GM12878 (cell line): ENCODE results near the gene MAST1. TPM values are rescaled to one million over a fixed set of nuclear protein-coding genes. Genes with fewer than 3 reads are reported as not detected.

ENCODE experiments used
- ATAC-seq: fragments of 200-7000 bp; cut with Tn5 transposase; 3 replicates; pipeline ENCODE4 v1.9.1; 2020; ENCODE audit warnings: mild to moderate bottlenecking, moderate library complexity
- BruUV-seq: library from RNA; stranded (reverse); fragments of 400-500 nt; replicated peaks from 2 replicates; lab custom pipeline; 2021; lab: Mats Ljungman, UMichigan
- CTCF ChIA-PET: fragments of 300-600 bp; sonication (Branson Sonifier 250); formaldehyde crosslinking; extraction: SDS; loops from one replicate; lab custom pipeline; 2021; ENCODE audit warnings: inconsistent platforms; lab: Yijun Ruan, JAX
- POLR2A ChIA-PET: fragments of 350-600 bp; formaldehyde crosslinking; extraction: SDS; loops from one replicate; lab custom pipeline; 2021; ENCODE audit warnings: inconsistent platforms; lab: Charles Lee
- RAD21 ChIA-PET: fragments of 300-600 bp; sonication (Branson Sonifier 250); formaldehyde crosslinking; loops from one replicate; lab custom pipeline; 2023; ENCODE audit warnings: antibody characterized with exemption; ENCODE audit not compliant: unreplicated experiment; lab: Charles Lee
- SMC1A ChIA-PET: fragments of 300-600 bp; sonication (Branson Sonifier 250); formaldehyde crosslinking; loops from one replicate; lab custom pipeline; 2023; ENCODE audit not compliant: unreplicated experiment, uncharacterized antibody; lab: Charles Lee
- DNase-seq: peaks from one replicate; pipeline ENCODE4 v3.0.0-alpha.2; 2011; ENCODE audit warnings: low read depth, low spot score
- FAIRE-seq: peaks from 3 replicates; lab custom pipeline; 2011; peaks lifted over from hg19 to GRCh38; lab: Jason Lieb, UNC
- H2AFZ ChIP-seq: 2 replicates; pipeline ENCODE4 v1.6.0; 2011; ENCODE audit warnings: low read depth, low read length, control low read depth; ENCODE audit not compliant: control insufficient read depth
- H3K27ac ChIP-seq: 2 replicates; pipeline ENCODE4 v1.5.1; 2011; ENCODE audit warnings: control low read depth; ENCODE audit not compliant: control insufficient read depth, insufficient read depth
- H3K27me3 ChIP-seq, 2 experiments: replicated peaks in 1 of 2; 2 replicates each; pipeline versions ENCODE4 v1.6.0 to v1.6.1; 2011; ENCODE audit warnings: low read length in 1 of 2; ENCODE audit not compliant: control insufficient read depth in 2 of 2, insufficient read depth in 2 of 2
- H3K36me3 ChIP-seq, 2 experiments: 2 replicates each; pipeline ENCODE4 v1.5.1; 2011; ENCODE audit warnings: low read length in 1 of 2; ENCODE audit not compliant: control insufficient read depth in 2 of 2, insufficient read depth in 2 of 2
- H3K4me1 ChIP-seq: 2 replicates; pipeline ENCODE4 v1.6.1; 2011; ENCODE audit warnings: mild to moderate bottlenecking, low read length, moderate library complexity, mixed read lengths; ENCODE audit not compliant: control insufficient read depth, insufficient read depth
- H3K4me2 ChIP-seq: 2 replicates; pipeline ENCODE4 v1.6.0; 2011; ENCODE audit warnings: control low read depth; ENCODE audit not compliant: control insufficient read depth, insufficient read depth
- H3K4me3 ChIP-seq: fragments of 200-600 bp; sonication (generic); 2 replicates; pipeline ENCODE4 v1.5.1; 2016
- H3K79me2 ChIP-seq: 2 replicates; pipeline ENCODE4 v1.6.0; 2011; ENCODE audit warnings: low read length; ENCODE audit not compliant: control insufficient read depth, insufficient read depth
- H3K9ac ChIP-seq: 2 replicates; pipeline ENCODE4 v1.8.0; 2011; ENCODE audit warnings: low read length, control low read depth, mixed read lengths; ENCODE audit not compliant: control insufficient read depth, insufficient read depth
- H3K9me3 ChIP-seq: replicated peaks from 3 replicates; pipeline ENCODE4 v1.5.1; 2011; ENCODE audit warnings: mild to moderate bottlenecking, low read length; ENCODE audit not compliant: control insufficient read depth, insufficient read depth
- H4K20me1 ChIP-seq: 2 replicates; pipeline ENCODE4 v1.6.0; 2011; ENCODE audit not compliant: control insufficient read depth, insufficient read depth
- ASH2L ChIP-seq: fragments of 300-600, 200-600 bp; sonication (generic); IDR thresholded peaks from 2 replicates; pipeline ENCODE4 v1.6.1; 2017; ENCODE audit warnings: low read depth, mild to moderate bottlenecking, borderline replicate concordance
- CREB1 ChIP-seq: IDR thresholded peaks from 2 replicates; pipeline ENCODE4 v1.6.1; 2012; ENCODE audit warnings: low read depth, mild to moderate bottlenecking, inconsistent platforms
- HCFC1 ChIP-seq: fragments of 150-350 bp; IDR thresholded peaks from 2 replicates; pipeline ENCODE4 v1.6.1; 2014; ENCODE audit warnings: low read length
- MTA2 ChIP-seq: fragments of 450-650 bp; IDR thresholded peaks from 2 replicates; pipeline ENCODE4 v1.6.1; 2016; ENCODE audit warnings: low read depth, mild to moderate bottlenecking, moderate library complexity
- POLR2AphosphoS2 ChIP-seq: IDR thresholded peaks from 2 replicates; pipeline ENCODE4 v1.6.1; 2011; ENCODE audit warnings: low read depth, mild to moderate bottlenecking, low read length, improper control_type of control experiment, moderate library complexity
- POLR2AphosphoS5 ChIP-seq: IDR thresholded peaks from 2 replicates; pipeline ENCODE4 v1.6.1; 2011; ENCODE audit warnings: mild to moderate bottlenecking, low read length, inconsistent platforms
- YBX1 ChIP-seq: fragments of 450-650 bp; IDR thresholded peaks from 2 replicates; pipeline ENCODE4 v1.6.1; 2016; ENCODE audit warnings: antibody characterized with exemption
- WGBS: methylation state at CpG from one replicate; pipeline ENCODE4 v1.1.6; 2016; ENCODE audit warnings: low lambda C conversion rate; ENCODE audit not compliant: insufficient replicate concordance, insufficient coverage; ENCODE audit errors: missing lambda C conversion rate; 5-methylcytosine and 5-hydroxymethylcytosine counted together
- in situ Hi-C: fragments of 300-500 bp; cut with MboI; formaldehyde crosslinking; loops from 9 replicates; pipeline ENCODE4 v1.14.3; 2018; ENCODE audit warnings: mixed read lengths
- intact Hi-C: fragments of 100-400 bp; cut with micrococcal nuclease; formaldehyde crosslinking; loops from one replicate; pipeline ENCODE4 v1.14.2; 2022; ENCODE audit not compliant: unreplicated experiment
- polyA plus RNA-seq, 11 experiments: library from polyadenylated mRNA; depleted of rRNA in 4 of 11; unstranded in 6 of 11; stranded (reverse) in 5 of 11; fragments of >200 nt; fragmentation: Nextera tagmentation in 4 of 11; fragmentation: Illumina TruSeq in 1 of 11; extraction: Ambion mirVana in 4 of 11; extraction: Trizol in 1 of 11; gene quantifications; 1 replicate in 1 of 11; 2 replicates in 10 of 11; pipeline versions ENCODE4 v1.2.1 to v1.2.3, GENCODE V29; 2011 to 2016; ENCODE audit warnings: inconsistent platforms in 2 of 11, missing spikeins in 2 of 11, low read depth in 1 of 11
- total RNA-seq, 4 experiments: library from RNA; depleted of rRNA in 3 of 4; stranded (reverse); fragments of >200 nt in 3 of 4; fragmentation: Illumina TruSeq in 1 of 4; extraction: Trizol in 1 of 4; gene quantifications; 2 replicates each; pipeline versions ENCODE4 v1.2.1 to v1.2.3, GENCODE V29; 2013 to 2021
- TF ChIP-seq, protein P1 (sequence below): IDR thresholded peaks from 2 replicates; pipeline ENCODE4 v1.6.1; 2011; ENCODE audit warnings: mild to moderate bottlenecking, low read depth, low read length, moderate library complexity; ENCODE audit not compliant: insufficient replicate concordance

The MAST1 gene
- total and polyA plus RNA-seq, 10 of the 15 experiments (the other 5 are each of a cell fraction or from before 2014, with no cell fraction given), result 0.08 to 0.79 (median 0.44) TPM; not detected in 1

DNA sequence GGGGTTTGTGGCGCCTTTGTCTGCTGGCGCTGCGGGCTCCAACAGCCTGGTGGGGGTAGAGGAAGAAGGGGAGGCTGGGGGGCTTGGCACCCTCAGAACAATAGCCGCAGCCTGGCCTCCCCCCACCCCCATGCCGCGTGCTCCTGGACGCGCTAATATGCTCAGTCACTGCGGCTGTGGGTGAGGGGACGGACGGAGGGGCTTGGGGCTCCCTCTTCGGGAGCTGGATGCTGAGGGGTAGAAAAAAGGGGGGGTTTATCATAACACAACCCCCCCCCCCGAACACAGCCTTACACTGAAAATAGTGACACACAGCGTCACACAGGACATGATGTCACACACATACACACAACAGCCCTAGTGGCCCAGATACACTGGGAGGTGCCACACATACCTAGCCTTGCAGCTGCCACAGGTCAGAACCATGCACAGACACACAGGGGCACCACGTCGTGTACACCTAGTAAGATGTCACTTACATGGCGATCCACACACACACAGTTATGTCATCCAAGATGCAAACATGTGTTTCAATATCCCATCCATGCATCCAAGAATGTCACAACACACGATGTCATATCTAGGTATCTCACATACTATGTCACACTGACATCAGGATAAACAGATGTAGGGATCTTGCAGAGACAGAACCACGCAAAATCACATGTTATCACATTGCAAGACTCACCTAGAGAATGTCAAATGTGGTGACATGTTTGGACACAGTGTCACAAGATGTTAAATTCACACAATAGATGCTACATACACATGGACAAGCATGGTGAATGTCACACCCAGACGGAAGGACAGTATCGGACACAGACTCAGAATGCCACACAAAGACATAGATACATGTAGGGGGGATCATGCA lies 806 bp downstream of the MAST1 start:
- TF ChIP-seq YBX1 (no peak), ASH2L (no peak), POLR2AphosphoS2 (no peak), POLR2AphosphoS5 (no peak), MTA2 (no peak), HCFC1 (no peak), CREB1 (peak; percentile 26; the same call in 1 of the 2 replicates)
- TF ChIP-seq, protein P1, sequence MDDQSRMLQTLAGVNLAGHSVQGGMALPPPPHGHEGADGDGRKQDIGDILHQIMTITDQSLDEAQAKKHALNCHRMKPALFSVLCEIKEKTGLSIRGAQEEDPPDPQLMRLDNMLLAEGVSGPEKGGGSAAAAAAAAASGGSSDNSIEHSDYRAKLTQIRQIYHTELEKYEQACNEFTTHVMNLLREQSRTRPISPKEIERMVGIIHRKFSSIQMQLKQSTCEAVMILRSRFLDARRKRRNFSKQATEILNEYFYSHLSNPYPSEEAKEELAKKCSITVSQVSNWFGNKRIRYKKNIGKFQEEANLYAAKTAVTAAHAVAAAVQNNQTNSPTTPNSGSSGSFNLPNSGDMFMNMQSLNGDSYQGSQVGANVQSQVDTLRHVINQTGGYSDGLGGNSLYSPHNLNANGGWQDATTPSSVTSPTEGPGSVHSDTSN, result no peak
- TF ChIP-seq, all 136 proteins: peak for 1
- RAD21 ChIA-PET, result no interaction called here
- DNase-seq (no peak), FAIRE-seq (no peak), ATAC-seq (no peak)
- SMC1A ChIA-PET, result no interaction called here
- BruUV-seq, result no TSS peak
- in situ Hi-C loops, result no loop called here
- POLR2A ChIA-PET, result no interaction called here
- Histone ChIP-seq H3K27me3 (peaks cover 8 to 39% of the 10 kb centered on the region in 2 experiments), H3K4me2 (no peak overlapping the region), H3K36me3 (no peaks in the 10 kb centered on the region), H3K27ac (no peak overlapping the region), H3K9me3 (no peaks in the 10 kb centered on the region; the same call in none of the 3 replicates), H3K4me3 (no peak overlapping the region), H3K79me2 (no peaks in the 10 kb centered on the region), H3K4me1 (peaks cover 7% of the 10 kb centered on the region; the same call in 1 of the 2 replicates), H2AFZ (no peak overlapping the region), H4K20me1 (no peaks in the 10 kb centered on the region; the same call in 1 of the 2 replicates), H3K9ac (no peak overlapping the region)
- CTCF ChIA-PET, result no interaction called here
- WGBS, result 10% methylated on average over 19 of the region's 21 CpGs
- intact Hi-C loops, result no loop called here
